Mesendoderm (in vitro differentiated cells): Measurements from ENCODE around the gene MEIS2.
"Not testable (repeated sequence)": the region's sequence is repeated elsewhere in the genome, so short reads cannot be mapped to it uniquely, and the experiment has no call there.

Source experiments
- DNase-seq: peaks from one replicate; pipeline ENCODE4 v3.0.0; 2013
- H2AK5ac ChIP-seq: 2 replicates; pipeline ENCODE4 v1.6.1; 2013; ENCODE audit warnings: low read length, inconsistent platforms
- H2BK120ac ChIP-seq: 2 replicates; pipeline ENCODE4 v1.6.1; 2013; ENCODE audit warnings: low read depth, mild to moderate bottlenecking, low read length, moderate library complexity, mixed read lengths
- H2BK15ac ChIP-seq: replicated peaks from 2 replicates; pipeline ENCODE4 v1.6.1; 2013; ENCODE audit warnings: low read depth, mild to moderate bottlenecking, moderate library complexity
- H2BK5ac ChIP-seq: 2 replicates; pipeline ENCODE4 v1.6.1; 2013; ENCODE audit warnings: low read length, inconsistent platforms
- H3K18ac ChIP-seq: 2 replicates; pipeline ENCODE4 v1.6.1; 2013; ENCODE audit warnings: mild to moderate bottlenecking, low read length, mixed read lengths
- H3K23ac ChIP-seq: one replicate; pipeline ENCODE4 v1.6.1; 2013; ENCODE audit warnings: low read length
- H3K27ac ChIP-seq: 2 replicates; pipeline ENCODE4 v1.5.1; 2013; ENCODE audit warnings: low read depth, mild to moderate bottlenecking, inconsistent platforms, low read length, moderate library complexity
- H3K27me3 ChIP-seq: 2 replicates; pipeline ENCODE4 v1.6.1; 2013; ENCODE audit warnings: low read length, control low read depth, mild to moderate bottlenecking, inconsistent platforms; ENCODE audit not compliant: insufficient read depth, poor library complexity
- H3K36me3 ChIP-seq: 2 replicates; pipeline ENCODE4 v1.6.1; 2013; ENCODE audit warnings: low read length, inconsistent platforms; ENCODE audit not compliant: control insufficient read depth, insufficient read depth
- H3K4ac ChIP-seq: one replicate; pipeline ENCODE4 v1.6.1; 2013; ENCODE audit warnings: low read depth, mild to moderate bottlenecking, low read length, moderate library complexity
- H3K4me1 ChIP-seq: 2 replicates; pipeline ENCODE4 v1.6.1; 2013; ENCODE audit warnings: low read depth, low read length, inconsistent platforms; ENCODE audit not compliant: control insufficient read depth
- H3K4me2 ChIP-seq: 2 replicates; pipeline ENCODE4 v1.6.1; 2013; ENCODE audit warnings: low read length
- H3K4me3 ChIP-seq: 2 replicates; pipeline ENCODE4 v1.5.1; 2013; ENCODE audit warnings: mild to moderate bottlenecking, low read length
- H3K56ac ChIP-seq: one replicate; pipeline ENCODE4 v1.6.1; 2013; ENCODE audit warnings: low read length
- H3K79me1 ChIP-seq: 2 replicates; pipeline ENCODE4 v1.6.1; 2013; ENCODE audit warnings: low read length, inconsistent platforms
- H3K79me2 ChIP-seq: 2 replicates; pipeline ENCODE4 v1.6.1; 2013; ENCODE audit warnings: mild to moderate bottlenecking, low read length; ENCODE audit not compliant: control insufficient read depth, insufficient read depth
- H3K9ac ChIP-seq: 2 replicates; pipeline ENCODE4 v1.6.1; 2013; ENCODE audit warnings: low read length, inconsistent platforms
- H4K5ac ChIP-seq: one replicate; pipeline ENCODE4 v1.6.1; 2013; ENCODE audit warnings: low read length
- H4K8ac ChIP-seq: one replicate; pipeline ENCODE4 v1.6.1; 2013; ENCODE audit warnings: low read depth, mild to moderate bottlenecking, control low read depth, low read length, moderate library complexity
- WGBS: extraction: QIAGEN DNeasy Blood & Tissue Kit; methylation state at CpG from one replicate; pipeline ENCODE4 v1.1.7; 2013; ENCODE audit warnings: low lambda C conversion rate, missing lambda C conversion rate; ENCODE audit not compliant: insufficient coverage; ENCODE audit errors: extremely low coverage; 5-methylcytosine and 5-hydroxymethylcytosine counted together

MEIS2 gene

GRCh38 chr15:36988947-36989346, 111.4 kb downstream of the MEIS2 start:
- no peak overlapping the region for H3K18ac ChIP-seq
- H3K23ac ChIP-seq = no peak overlapping the region
- no peaks in the 10 kb centered on the region for H3K4me1 ChIP-seq
- H2BK15ac ChIP-seq = no peak overlapping the region
- H2AK5ac ChIP-seq = no peak overlapping the region
- H3K4me2 ChIP-seq = no peak overlapping the region
- H3K36me3 ChIP-seq = no peaks in the 10 kb centered on the region
- no peaks in the 10 kb centered on the region for H3K27me3 ChIP-seq
- H3K56ac ChIP-seq = no peak overlapping the region
- no peak overlapping the region for H4K8ac ChIP-seq
- no peak overlapping the region for H3K9ac ChIP-seq
- DNase-seq = no peak
- H2BK120ac ChIP-seq = no peak overlapping the region
- no peak overlapping the region for H4K5ac ChIP-seq
- H3K4ac ChIP-seq = no peak overlapping the region
- H3K27ac ChIP-seq = no peak overlapping the region
- H3K79me1 ChIP-seq = no peaks in the 10 kb centered on the region
- no peaks in the 10 kb centered on the region for H3K79me2 ChIP-seq
- no peak overlapping the region for H2BK5ac ChIP-seq
- no peak overlapping the region for H3K4me3 ChIP-seq

- H3K23ac ChIP-seq = no peak overlapping the region
- no peak overlapping the region for H3K18ac ChIP-seq
- no peaks in the 10 kb centered on the region for H3K4me1 ChIP-seq
- H3K27me3 ChIP-seq = no peaks in the 10 kb centered on the region
- no peaks in the 10 kb centered on the region for H3K79me1 ChIP-seq
- H4K5ac ChIP-seq = no peak overlapping the region
- H3K27ac ChIP-seq = no peak overlapping the region
- no peak overlapping the region for H4K8ac ChIP-seq
- H2BK120ac ChIP-seq = no peak overlapping the region
- no peak overlapping the region for H2AK5ac ChIP-seq
- no peak overlapping the region for H3K4ac ChIP-seq
- no peak overlapping the region for H3K4me3 ChIP-seq
- H3K4me2 ChIP-seq = no peak overlapping the region
- no peak overlapping the region for H3K56ac ChIP-seq
- no peak overlapping the region for H2BK5ac ChIP-seq
- H2BK15ac ChIP-seq = no peak overlapping the region
- no peaks in the 10 kb centered on the region for H3K36me3 ChIP-seq
- no peak for DNase-seq
- H3K9ac ChIP-seq = no peak overlapping the region
- no peaks in the 10 kb centered on the region for H3K79me2 ChIP-seq
Measured at GRCh38 chr15:36982430-36982829, 117.9 kb downstream of the MEIS2 start.

- H3K79me2 ChIP-seq, H2BK5ac ChIP-seq, H3K4me3 ChIP-seq, H2BK120ac ChIP-seq, H3K56ac ChIP-seq, H4K5ac ChIP-seq, H3K36me3 ChIP-seq, H3K79me1 ChIP-seq, H3K27me3 ChIP-seq, H3K4ac ChIP-seq, H3K4me2 ChIP-seq, H3K27ac ChIP-seq, H2BK15ac ChIP-seq, H4K8ac ChIP-seq, DNase-seq, H2AK5ac ChIP-seq, H3K9ac ChIP-seq, H3K18ac ChIP-seq, H3K4me1 ChIP-seq, H3K23ac ChIP-seq: not testable (repeated sequence)
- no CpG with 5 or more reads among the region's 2 CpGs for WGBS
Measured at GRCh38 chr15:36980281-36980680, 120.1 kb downstream of the MEIS2 start.

GRCh38 chr15:36978625-36979024, 121.7 kb downstream of the MEIS2 start:
- Histone ChIP-seq H4K8ac (no peak overlapping the region), H3K4me3 (no peak overlapping the region), H3K56ac (no peak overlapping the region), H3K79me1 (no peaks in the 10 kb centered on the region), H2AK5ac (no peak overlapping the region), H3K23ac (no peak overlapping the region), H3K4me1 (no peaks in the 10 kb centered on the region), H3K4me2 (no peak overlapping the region), H3K9ac (no peak overlapping the region), H3K18ac (no peak overlapping the region), H2BK5ac (no peak overlapping the region), H3K4ac (no peak overlapping the region), H3K79me2 (no peaks in the 10 kb centered on the region), H4K5ac (no peak overlapping the region), H2BK120ac (no peak overlapping the region), H3K27me3 (no peaks in the 10 kb centered on the region), H2BK15ac (no peak overlapping the region), H3K27ac (no peak overlapping the region), H3K36me3 (no peaks in the 10 kb centered on the region)
- no peak for DNase-seq
- 100% methylated on average over 1 of the region's 1 CpG for WGBS

- Histone ChIP-seq H2AK5ac (no peak overlapping the region), H3K27me3 (no peaks in the 10 kb centered on the region), H2BK15ac (no peak overlapping the region), H3K4ac (no peak overlapping the region), H3K4me3 (no peak overlapping the region), H3K23ac (no peak overlapping the region), H3K18ac (no peak overlapping the region), H3K56ac (no peak overlapping the region), H3K4me1 (no peaks in the 10 kb centered on the region), H3K9ac (no peak overlapping the region), H3K36me3 (no peaks in the 10 kb centered on the region), H3K4me2 (no peak overlapping the region), H2BK120ac (no peak overlapping the region), H2BK5ac (no peak overlapping the region), H3K27ac (no peak overlapping the region), H3K79me1 (no peaks in the 10 kb centered on the region), H3K79me2 (no peaks in the 10 kb centered on the region), H4K5ac (no peak overlapping the region), H4K8ac (no peak overlapping the region)
- WGBS = no CpG with 5 or more reads among the region's 1 CpG
- peak; percentile 49 for DNase-seq
Measured at GRCh38 chr15:36978126-36978525, 122.2 kb downstream of the MEIS2 start.

GRCh38 chr15:36977659-36978058, 122.7 kb downstream of the MEIS2 start:
- Histone ChIP-seq H3K79me2 (no peaks in the 10 kb centered on the region), H2BK120ac (no peak overlapping the region), H3K56ac (no peak overlapping the region), H2BK15ac (no peak overlapping the region), H3K23ac (no peak overlapping the region), H3K18ac (no peak overlapping the region), H4K8ac (no peak overlapping the region), H3K4me1 (no peaks in the 10 kb centered on the region), H3K36me3 (no peaks in the 10 kb centered on the region), H3K9ac (no peak overlapping the region), H3K79me1 (no peaks in the 10 kb centered on the region), H3K4ac (no peak overlapping the region), H2AK5ac (no peak overlapping the region), H2BK5ac (no peak overlapping the region), H3K4me2 (no peak overlapping the region), H3K27me3 (no peaks in the 10 kb centered on the region), H4K5ac (no peak overlapping the region), H3K27ac (no peak overlapping the region), H3K4me3 (no peak overlapping the region)
- peak; percentile 70 for DNase-seq
